Measurements from ENCODE around the gene FOXO1.

GRCh38 chr13:40680659-40681323, 14.3 kb upstream of the FOXO1 start:
- TF ChIP-seq, protein P1, sequence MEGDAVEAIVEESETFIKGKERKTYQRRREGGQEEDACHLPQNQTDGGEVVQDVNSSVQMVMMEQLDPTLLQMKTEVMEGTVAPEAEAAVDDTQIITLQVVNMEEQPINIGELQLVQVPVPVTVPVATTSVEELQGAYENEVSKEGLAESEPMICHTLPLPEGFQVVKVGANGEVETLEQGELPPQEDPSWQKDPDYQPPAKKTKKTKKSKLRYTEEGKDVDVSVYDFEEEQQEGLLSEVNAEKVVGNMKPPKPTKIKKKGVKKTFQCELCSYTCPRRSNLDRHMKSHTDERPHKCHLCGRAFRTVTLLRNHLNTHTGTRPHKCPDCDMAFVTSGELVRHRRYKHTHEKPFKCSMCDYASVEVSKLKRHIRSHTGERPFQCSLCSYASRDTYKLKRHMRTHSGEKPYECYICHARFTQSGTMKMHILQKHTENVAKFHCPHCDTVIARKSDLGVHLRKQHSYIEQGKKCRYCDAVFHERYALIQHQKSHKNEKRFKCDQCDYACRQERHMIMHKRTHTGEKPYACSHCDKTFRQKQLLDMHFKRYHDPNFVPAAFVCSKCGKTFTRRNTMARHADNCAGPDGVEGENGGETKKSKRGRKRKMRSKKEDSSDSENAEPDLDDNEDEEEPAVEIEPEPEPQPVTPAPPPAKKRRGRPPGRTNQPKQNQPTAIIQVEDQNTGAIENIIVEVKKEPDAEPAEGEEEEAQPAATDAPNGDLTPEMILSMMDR (conservative IDR thresholded peaks at IDR 0.05): no peak
- TF ChIP-seq EZH2 (IDR thresholded peaks at IDR 0.05; ENCODE audit: low read depth): no peak
